HEK293 (cell line): ENCODE measurements around the gene HYLS1.

ENCODE experiments used
- CTCF ChIP-seq: fragments of 450-650 bp; formaldehyde crosslinking; IDR thresholded peaks from 2 replicates; pipeline ENCODE4 v1.5.1; 2016; ENCODE audit warnings: missing biosample characterization, missing genetic modification characterization
- SP7 ChIP-seq: fragments of 450-650 bp; formaldehyde crosslinking; IDR thresholded peaks from 2 replicates; pipeline ENCODE4 v1.5.1; 2016; ENCODE audit warnings: missing biosample characterization, missing genetic modification characterization
- ZBTB20 ChIP-seq: fragments of 450-650 bp; formaldehyde crosslinking; IDR thresholded peaks from 2 replicates; pipeline ENCODE4 v1.5.1; 2016; ENCODE audit warnings: missing biosample characterization, missing genetic modification characterization
- ZNF24 ChIP-seq: fragments of 450-650 bp; formaldehyde crosslinking; IDR thresholded peaks from 2 replicates; pipeline ENCODE4 v1.5.1; 2016; ENCODE audit warnings: missing biosample characterization, missing genetic modification characterization
- ZNF510 ChIP-seq: fragments of 450-650 bp; formaldehyde crosslinking; IDR thresholded peaks from 2 replicates; pipeline ENCODE4 v1.5.1; 2018; ENCODE audit warnings: mild to moderate bottlenecking, missing genetic modification characterization, missing biosample characterization; ENCODE audit not compliant: insufficient replicate concordance
- ZNF768 ChIP-seq: fragments of 450-650 bp; formaldehyde crosslinking; IDR thresholded peaks from 2 replicates; pipeline ENCODE4 v1.5.1; 2018; ENCODE audit warnings: missing biosample characterization, mild to moderate bottlenecking, missing genetic modification characterization
- ZNF776 ChIP-seq: fragments of 450-650 bp; formaldehyde crosslinking; IDR thresholded peaks from 2 replicates; pipeline ENCODE4 v1.5.0; 2017; ENCODE audit warnings: missing biosample characterization, missing genetic modification characterization, borderline replicate concordance
- ZNF785 ChIP-seq: fragments of 450-650 bp; formaldehyde crosslinking; IDR thresholded peaks from 2 replicates; pipeline ENCODE4 v1.5.1; 2016; ENCODE audit warnings: missing biosample characterization, missing genetic modification characterization

DNA sequence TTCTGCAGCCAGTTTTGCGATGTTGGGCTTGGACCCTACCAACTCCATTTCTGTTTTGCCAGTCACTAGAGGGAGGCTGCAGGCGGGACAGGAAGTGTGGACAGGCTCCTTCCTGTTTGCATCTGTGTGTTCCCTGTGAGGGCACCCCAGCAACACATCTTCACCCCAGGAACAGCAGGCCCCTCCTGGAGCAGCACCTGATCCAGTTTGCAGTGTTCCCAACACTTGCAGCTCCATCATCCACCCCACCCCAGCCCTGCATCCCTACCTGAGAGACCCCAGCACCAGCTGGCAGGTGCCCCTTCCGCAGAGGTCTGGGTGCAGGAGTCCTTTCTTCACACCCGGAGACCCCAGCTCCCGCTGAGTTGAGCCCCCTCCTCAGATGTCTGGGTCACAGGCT is 51.0 kb downstream of the HYLS1 start:
- no peak for TF ChIP-seq SP7
- TF ChIP-seq CTCF (tag by site-specific recombination) = no peak
- no peak for TF ChIP-seq ZNF510 (tag by site-specific recombination)
- TF ChIP-seq ZNF24 (tag by site-specific recombination) = no peak
- TF ChIP-seq ZNF768 (tag by site-specific recombination) = no peak
- no peak for TF ChIP-seq ZNF776 (tag by site-specific recombination)
- no peak for TF ChIP-seq ZBTB20 (tag by site-specific recombination)
- TF ChIP-seq ZNF785 (tag by site-specific recombination) = no peak
